Activated T-helper 1 cell treated with Interleukin-2 at 50 U/mL for 16 hours (primary cell): ENCODE data around the gene SLC35G6.

Experiments
- DNase-seq: peaks from one replicate; pipeline ENCODE4 v3.0.0-alpha.2; 2020; ENCODE audit warnings: low read depth

SLC35G6 gene

DNA sequence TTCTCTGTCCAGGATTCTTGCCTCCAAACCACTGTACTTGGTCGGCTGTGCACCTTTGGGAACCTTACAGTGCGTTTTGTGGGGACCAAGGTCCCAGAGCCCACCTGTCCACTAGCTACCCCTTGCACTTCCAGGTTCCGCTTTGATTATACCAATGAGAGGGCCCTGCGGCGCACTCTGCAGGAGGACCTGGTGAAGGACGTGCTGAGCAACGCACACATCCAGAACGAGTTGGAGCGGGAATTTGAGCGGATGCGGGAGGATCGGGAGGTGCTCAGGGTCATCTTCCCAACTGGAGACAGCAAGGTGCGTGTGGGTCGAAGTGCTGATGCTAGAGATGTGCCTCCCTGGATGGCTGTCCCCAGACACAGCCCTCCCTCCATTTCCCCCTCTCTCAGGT, 21.7 kb downstream of the SLC35G6 start:
- no peak for DNase-seq

DNA sequence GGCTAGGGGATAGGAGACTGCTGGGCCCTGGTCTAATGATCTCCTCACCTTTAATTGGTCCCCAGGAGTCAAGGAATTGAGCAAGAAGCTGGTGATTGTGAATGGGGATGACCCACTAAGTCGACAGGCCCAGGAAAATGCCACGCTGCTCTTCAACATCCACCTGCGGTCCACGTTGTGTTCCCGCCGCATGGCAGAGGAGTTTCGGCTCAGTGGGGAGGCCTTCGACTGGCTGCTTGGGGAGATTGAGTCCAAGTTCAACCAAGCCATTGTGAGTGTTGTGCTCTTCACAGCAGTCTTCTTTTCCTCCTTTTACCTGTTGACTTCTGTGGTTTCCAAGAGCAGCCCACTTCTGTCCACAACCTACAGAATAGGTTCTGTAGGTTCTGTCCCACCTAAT, 22.3 kb downstream of the SLC35G6 start:
- no peak for DNase-seq

DNA sequence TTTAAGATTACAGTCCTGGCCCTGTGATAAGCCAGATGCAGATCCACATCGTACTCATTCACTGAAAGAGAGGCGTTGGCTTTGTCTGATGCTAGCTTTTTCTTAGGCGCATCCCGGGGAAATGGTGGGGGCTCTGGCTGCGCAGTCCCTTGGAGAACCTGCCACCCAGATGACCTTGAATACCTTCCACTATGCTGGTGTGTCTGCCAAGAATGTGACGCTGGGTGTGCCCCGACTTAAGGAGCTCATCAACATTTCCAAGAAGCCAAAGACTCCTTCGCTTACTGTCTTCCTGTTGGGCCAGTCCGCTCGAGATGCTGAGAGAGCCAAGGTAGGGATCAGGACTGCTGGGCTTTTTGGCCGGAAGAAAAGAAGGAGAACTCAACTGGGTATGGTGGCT, 26.9 kb downstream of the SLC35G6 start:
- DNase-seq: no peak

DNA sequence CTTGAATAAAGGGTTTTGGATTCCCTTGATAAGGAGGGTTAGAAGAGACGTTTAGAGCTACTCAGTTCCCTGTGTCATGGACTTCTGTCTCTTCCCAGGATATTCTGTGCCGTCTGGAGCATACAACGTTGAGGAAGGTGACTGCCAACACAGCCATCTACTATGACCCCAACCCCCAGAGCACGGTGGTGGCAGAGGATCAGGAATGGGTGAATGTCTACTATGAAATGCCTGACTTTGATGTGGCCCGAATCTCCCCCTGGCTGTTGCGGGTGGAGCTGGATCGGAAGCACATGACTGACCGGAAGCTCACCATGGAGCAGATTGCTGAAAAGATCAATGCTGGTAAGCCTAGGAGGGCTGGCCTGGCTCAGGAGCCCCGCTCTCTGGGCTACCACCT, 27.6 kb downstream of the SLC35G6 start:
- no peak for DNase-seq

DNA sequence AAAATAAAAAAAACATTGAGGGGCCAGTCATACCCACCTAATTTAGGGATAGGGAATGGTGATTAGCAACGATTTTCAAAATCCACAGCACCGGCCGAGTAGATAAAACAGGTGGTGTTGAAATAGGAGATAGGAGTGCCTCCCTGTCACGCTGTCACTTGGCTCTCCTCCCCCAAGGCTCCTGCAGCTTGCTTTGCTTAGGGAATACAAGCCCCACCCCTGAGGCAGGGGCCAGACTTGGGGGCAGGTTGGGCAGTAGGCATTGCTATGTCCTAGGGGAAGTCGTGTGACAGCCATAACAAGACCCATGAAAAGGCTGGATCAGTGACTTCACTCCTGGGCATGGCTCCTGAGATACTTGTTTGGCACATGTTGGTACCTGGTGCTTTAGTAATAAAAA, 28.7 kb downstream of the SLC35G6 start:
- DNase-seq: no peak

DNA sequence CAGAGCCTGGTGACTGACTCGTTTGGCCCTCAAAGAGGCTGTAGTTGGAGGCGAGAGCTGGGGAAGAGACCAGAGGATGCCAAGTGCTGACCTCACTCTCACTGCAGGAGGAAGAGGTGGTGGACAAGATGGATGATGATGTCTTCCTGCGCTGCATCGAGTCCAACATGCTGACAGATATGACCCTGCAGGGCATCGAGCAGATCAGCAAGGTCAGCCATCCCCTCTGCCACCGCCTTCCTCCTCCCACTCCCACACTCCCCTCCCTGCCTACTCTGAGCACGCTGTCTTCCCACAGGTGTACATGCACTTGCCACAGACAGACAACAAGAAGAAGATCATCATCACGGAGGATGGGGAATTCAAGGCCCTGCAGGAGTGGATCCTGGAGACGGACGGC, 29.9 kb downstream of the SLC35G6 start:
- DNase-seq: no peak

DNA sequence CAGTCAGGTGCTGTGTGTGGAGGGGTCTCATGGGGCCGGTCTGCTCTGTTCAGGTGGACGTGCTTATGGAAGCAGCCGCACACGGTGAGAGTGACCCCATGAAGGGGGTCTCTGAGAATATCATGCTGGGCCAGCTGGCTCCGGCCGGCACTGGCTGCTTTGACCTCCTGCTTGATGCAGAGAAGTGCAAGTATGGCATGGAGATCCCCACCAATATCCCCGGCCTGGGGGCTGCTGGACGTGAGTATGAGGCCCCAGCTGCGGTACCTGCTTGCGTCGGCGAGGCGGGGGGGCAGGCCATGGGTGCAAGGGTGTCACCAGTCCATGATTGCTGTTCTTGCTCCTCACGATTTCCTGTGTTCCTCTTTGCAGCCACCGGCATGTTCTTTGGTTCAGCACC, 30.9 kb downstream of the SLC35G6 start:
- no peak for DNase-seq

DNA sequence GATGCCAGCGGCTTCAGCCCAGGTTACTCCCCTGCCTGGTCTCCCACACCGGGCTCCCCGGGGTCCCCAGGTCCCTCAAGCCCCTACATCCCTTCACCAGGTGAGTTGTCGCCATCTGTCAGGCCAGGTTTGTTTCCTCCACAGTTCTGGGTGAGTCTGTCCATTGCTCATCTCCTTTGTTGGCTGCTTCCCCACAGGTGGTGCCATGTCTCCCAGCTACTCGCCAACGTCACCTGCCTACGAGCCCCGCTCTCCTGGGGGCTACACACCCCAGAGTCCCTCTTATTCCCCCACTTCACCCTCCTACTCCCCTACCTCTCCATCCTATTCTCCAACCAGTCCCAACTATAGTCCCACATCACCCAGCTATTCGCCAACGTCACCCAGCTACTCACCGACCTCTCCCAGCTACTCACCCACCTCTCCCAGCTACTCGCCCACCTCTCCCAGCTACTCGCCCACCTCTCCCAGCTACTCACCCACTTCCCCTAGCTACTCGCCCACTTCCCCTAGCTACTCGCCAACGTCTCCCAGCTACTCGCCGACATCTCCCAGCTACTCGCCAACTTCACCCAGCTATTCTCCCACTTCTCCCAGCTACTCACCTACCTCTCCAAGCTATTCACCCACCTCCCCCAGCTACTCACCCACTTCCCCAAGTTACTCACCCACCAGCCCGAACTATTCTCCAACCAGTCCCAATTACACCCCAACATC, 31.7 kb downstream of the SLC35G6 start:
- DNase-seq: no peak

DNA sequence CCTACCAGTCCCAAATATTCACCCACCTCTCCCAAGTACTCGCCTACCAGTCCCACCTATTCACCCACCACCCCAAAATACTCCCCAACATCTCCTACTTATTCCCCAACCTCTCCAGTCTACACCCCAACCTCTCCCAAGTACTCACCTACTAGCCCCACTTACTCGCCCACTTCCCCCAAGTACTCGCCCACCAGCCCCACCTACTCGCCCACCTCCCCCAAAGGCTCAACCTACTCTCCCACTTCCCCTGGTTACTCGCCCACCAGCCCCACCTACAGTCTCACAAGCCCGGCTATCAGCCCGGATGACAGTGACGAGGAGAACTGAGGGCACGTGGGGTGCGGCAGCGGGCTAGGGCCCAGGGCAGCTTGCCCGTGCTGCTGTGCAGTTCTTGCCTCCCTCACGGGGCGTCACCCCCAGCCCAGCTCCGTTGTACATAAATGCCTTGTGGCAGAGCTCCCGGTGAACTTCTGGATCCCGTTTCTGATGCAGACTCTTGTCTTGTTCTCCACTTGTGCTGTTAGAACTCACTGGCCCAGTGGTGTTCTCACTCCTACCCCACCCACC, 32.7 kb downstream of the SLC35G6 start:
- no peak for DNase-seq

DNA sequence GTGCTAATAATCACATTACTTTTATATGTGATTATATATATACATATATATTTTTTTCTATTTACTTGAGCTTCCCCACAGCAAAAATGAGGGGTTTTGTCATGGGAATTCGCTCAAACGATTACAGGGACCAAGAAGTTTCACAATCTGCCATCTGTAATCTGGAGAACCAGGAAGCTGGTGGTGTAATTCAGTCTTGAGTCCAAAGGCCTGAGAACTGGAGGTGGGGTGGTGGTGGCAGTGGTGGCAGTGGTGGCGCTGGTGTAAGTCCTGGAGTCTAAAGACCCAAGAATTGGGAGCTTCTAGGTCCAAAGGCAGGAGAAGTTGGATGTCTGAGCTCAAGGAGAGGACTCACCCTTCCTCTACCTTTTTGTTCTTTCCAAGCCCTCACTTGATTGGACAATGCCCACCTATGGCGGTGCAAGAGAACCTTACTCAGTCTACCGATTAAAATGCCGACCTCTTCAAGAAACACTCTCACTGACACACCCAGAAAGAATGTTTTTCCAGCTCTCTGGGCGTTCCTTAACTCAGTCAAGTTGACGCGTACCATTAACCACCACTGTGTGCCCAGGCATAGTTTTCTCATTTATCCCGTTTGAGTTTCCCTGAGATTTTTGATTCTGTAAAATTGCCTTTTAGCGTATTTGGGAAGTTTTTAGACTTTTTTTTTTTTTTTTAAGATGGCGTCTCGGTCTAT, 34.8 kb downstream of the SLC35G6 start:
- DNase-seq: no peak

DNA sequence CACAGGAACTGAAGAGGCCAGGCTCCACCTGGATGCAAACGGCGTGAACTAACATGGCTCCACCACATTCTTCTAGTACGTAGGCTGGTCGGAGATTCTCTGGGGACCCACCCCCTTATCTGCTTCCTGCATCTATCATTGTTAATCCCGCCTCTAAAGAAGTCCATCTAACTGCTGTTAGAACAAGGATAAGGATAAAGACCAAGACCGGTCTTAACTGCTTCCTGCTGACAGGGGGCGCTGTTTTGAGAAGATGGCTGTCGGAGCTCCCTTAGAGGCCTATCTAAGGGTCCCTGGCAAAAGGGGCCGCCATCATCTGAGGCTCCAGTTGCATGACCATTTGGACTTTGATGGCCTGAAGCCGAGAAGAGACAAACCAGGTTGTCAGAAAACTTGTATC, 41.8 kb downstream of the SLC35G6 start:
- DNase-seq: peak; percentile 21

DNA sequence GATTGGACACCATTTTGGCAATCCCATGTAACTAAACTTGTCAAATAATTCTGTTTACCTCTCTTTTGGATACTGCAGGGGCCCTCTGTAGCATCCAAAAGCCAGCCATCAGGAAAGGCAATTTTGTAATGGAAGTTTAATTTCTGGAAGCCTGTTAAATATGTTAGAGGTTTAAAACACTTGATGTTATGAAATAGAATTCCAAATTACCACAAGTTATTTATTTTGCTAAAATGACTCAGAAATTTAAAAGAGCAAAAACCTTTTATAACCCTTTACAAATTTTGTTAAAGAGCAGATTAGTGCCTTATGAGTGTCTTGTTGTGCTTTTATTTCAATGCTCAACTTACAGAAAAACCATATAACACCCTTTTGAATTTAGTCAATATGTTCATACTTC, 47.6 kb downstream of the SLC35G6 start:
- no peak for DNase-seq

DNA sequence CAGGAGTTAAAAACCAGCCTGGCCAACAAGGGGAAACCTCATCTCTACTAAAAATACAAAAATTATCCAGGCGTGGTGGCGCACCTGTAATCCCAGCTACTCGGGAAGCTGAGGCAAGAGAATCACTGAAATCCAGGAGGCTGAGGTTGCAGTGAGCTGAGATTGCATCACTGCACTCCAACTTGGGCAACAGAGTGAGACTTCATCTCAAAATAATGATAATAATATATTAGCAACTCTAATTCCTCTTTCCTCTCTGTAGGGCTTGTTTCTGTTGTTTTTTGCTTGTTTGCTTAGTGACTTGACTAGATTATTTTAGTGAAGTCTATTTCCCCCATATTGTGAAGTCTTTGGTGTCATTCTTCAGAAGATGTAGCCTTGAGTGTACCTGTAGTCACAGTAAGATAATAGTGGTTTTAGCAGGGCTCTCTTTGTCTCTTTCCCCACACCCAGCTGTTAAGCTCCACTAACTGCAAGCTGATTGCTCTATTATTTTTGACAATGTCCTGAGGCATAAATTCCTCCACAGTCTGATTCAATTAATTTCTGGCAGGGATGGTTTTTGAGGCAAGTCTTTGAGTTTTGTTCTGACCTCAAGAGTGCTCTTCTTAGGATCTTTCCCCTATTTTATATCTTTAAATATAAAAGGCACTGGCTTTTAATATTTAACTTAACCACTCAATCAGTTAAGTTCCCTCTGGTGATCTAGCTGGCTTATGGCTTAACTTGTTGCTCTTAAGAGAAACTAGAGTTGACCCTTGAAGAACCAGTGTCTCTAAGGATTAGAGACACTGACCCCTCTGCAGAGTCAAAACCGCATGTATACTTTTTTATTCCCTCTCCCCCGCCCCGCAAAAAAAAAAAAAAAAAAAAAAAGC, 49.0 kb downstream of the SLC35G6 start:
- no peak for DNase-seq
